Vagina (tissue), 2 donors: Measurements from ENCODE around the gene MAP4K2. TPM values are rescaled to one million over a fixed set of nuclear protein-coding genes. Genes with fewer than 3 reads are reported as not detected.

Experiments used
- DNase-seq, 2 donors: peaks; one replicate each; pipeline ENCODE4 v3.0.0-alpha.2; 2017; ENCODE audit errors: extremely low spot score in 2 of 2
- H3K27ac ChIP-seq: fragments of 200-600 bp; sonication (generic); one replicate; pipeline ENCODE4 v1.5.1; 2019
- H3K27me3 ChIP-seq: fragments of 200-600 bp; sonication (generic); one replicate; pipeline ENCODE4 v1.5.1; 2019
- H3K36me3 ChIP-seq, 2 donors: fragments of 200-600 bp; sonication (generic); one replicate each; pipeline ENCODE4 v1.5.1; 2017 to 2019
- H3K4me1 ChIP-seq: fragments of 200-600 bp; sonication (generic); one replicate; pipeline ENCODE4 v1.5.1; 2019
- H3K4me3 ChIP-seq, 2 donors: fragments of 200-600 bp; sonication (generic); 1 replicate in 1 of 2; 2 replicates in 1 of 2; pipeline ENCODE4 v1.5.1; 2016 to 2019
- H3K9me3 ChIP-seq: fragments of 200-600 bp; sonication (generic); one replicate; pipeline ENCODE4 v1.5.1; 2019
- CTCF ChIP-seq, 3 experiments: fragments of 450-650 bp in 2 of 3; fragments of 200-600 bp in 1 of 3; sonication (generic) in 1 of 3; IDR thresholded peaks; one replicate each; pipeline ENCODE4 v1.5.1; 2017 to 2019; ENCODE audit warnings: antibody characterized with exemption in 3 of 3, mild to moderate bottlenecking in 2 of 3, moderate library complexity in 2 of 3
- POLR2A ChIP-seq, 2 donors: fragments of 450-650 bp; IDR thresholded peaks; one replicate each; pipeline ENCODE4 v1.6.1; 2017; ENCODE audit warnings: antibody characterized with exemption in 2 of 2, mild to moderate bottlenecking in 2 of 2, moderate library complexity in 2 of 2
- POLR2AphosphoS5 ChIP-seq, 2 donors: sonication (generic); formaldehyde crosslinking; IDR thresholded peaks; one replicate each; pipeline ENCODE4 v1.9.0; 2017; ENCODE audit warnings: antibody characterized with exemption in 2 of 2, mild to moderate bottlenecking in 2 of 2, low read depth in 1 of 2; ENCODE audit not compliant: insufficient read depth in 1 of 2
- intact Hi-C: fragments of 100-400 bp; cut with DNase I; formaldehyde crosslinking; loops from one replicate; pipeline ENCODE4 v1.15.1; 2023
- total RNA-seq: library from RNA; depleted of rRNA; stranded (reverse); fragments of >200 nt; gene quantifications from one replicate; pipeline ENCODE4 v1.2.3, GENCODE V29; 2016

MAP4K2 gene
- total RNA-seq, 1 donor from 2014 or later = 20.6 TPM

- TF ChIP-seq POLR2AphosphoS5 (IDR thresholded peaks at IDR 0.05; ENCODE audit: insufficient read depth in 1 of 2, low read depth in 1 of 2) (no peak), POLR2A (IDR thresholded peaks at IDR 0.05) (no peak), CTCF (IDR thresholded peaks at IDR 0.05) (no peak)
- no peaks in the 10 kb centered on the region for H3K9me3 ChIP-seq
- intact Hi-C loops = no loop called here
- no peak for DNase-seq
- H3K4me1 ChIP-seq = peaks cover 8% of the 10 kb centered on the region
- no peak overlapping the region for H3K4me3 ChIP-seq
- no peak overlapping the region for H3K27ac ChIP-seq
- no peaks in the 10 kb centered on the region for H3K27me3 ChIP-seq
- H3K36me3 ChIP-seq = no peaks in the 10 kb centered on the region
Measured at GRCh38 chr11:64814712-64815187, 11.7 kb upstream of the MAP4K2 start.

- no peak for DNase-seq
- intact Hi-C loops = no loop called here
- no peaks in the 10 kb centered on the region for H3K36me3 ChIP-seq
Measured at GRCh38 chr11:64813826-64814225, 10.8 kb upstream of the MAP4K2 start.

GRCh38 chr11:64810891-64811272 is 7.9 kb upstream of the MAP4K2 start:
- no peaks in the 10 kb centered on the region for H3K9me3 ChIP-seq
- no peaks in the 10 kb centered on the region for H3K36me3 ChIP-seq
- no peaks in the 10 kb centered on the region for H3K27me3 ChIP-seq
- intact Hi-C loops = no loop called here
- H3K4me1 ChIP-seq = peaks cover 22% of the 10 kb centered on the region
- H3K27ac ChIP-seq = peak overlapping the region; percentile 71
- TF ChIP-seq POLR2A (IDR thresholded peaks at IDR 0.05) = no peak
- no peak for TF ChIP-seq CTCF (IDR thresholded peaks at IDR 0.05)
- TF ChIP-seq POLR2AphosphoS5 (IDR thresholded peaks at IDR 0.05; ENCODE audit: insufficient read depth in 1 of 2, low read depth in 1 of 2) = no peak
- DNase-seq = no peak
- H3K4me3 ChIP-seq = peak overlapping the region; percentile 77 to 91

More at GRCh38 chr11:64813826-64814225, 10.8 kb upstream of the MAP4K2 start:
- peaks cover 16% of the 10 kb centered on the region for H3K4me1 ChIP-seq
- H3K9me3 ChIP-seq = no peaks in the 10 kb centered on the region
- H3K27me3 ChIP-seq = no peaks in the 10 kb centered on the region
- no peak for TF ChIP-seq POLR2AphosphoS5 (IDR thresholded peaks at IDR 0.05; ENCODE audit: insufficient read depth in 1 of 2, low read depth in 1 of 2)
- no peak for TF ChIP-seq CTCF (IDR thresholded peaks at IDR 0.05)
- TF ChIP-seq POLR2A (IDR thresholded peaks at IDR 0.05) = no peak
- no peak overlapping the region for H3K4me3 ChIP-seq
- H3K27ac ChIP-seq = no peak overlapping the region

- no peaks in the 10 kb centered on the region for H3K36me3 ChIP-seq
- intact Hi-C loops = no loop called here
- H3K4me1 ChIP-seq = peaks cover 22% of the 10 kb centered on the region
- H3K27me3 ChIP-seq = no peaks in the 10 kb centered on the region
- peak within 1 kb of the TSS; percentile 71 for H3K27ac ChIP-seq
- H3K4me3 ChIP-seq = peak within 1 kb of the TSS; percentile 77 to 91
- TF ChIP-seq CTCF (IDR thresholded peaks at IDR 0.05) (no peak), POLR2A (IDR thresholded peaks at IDR 0.05) (peak in 1 of 2 donors; percentile 64), POLR2AphosphoS5 (IDR thresholded peaks at IDR 0.05; ENCODE audit: insufficient read depth in 1 of 2, low read depth in 1 of 2) (peak; percentile 92 to 98)
- H3K9me3 ChIP-seq = no peaks in the 10 kb centered on the region
- DNase-seq = peak in 1 of 2 donors; percentile 95
Measured at GRCh38 chr11:64810271-64810890, 7.4 kb upstream of the MAP4K2 start, which contains the start of gene MEN1. Gene MEN1, minus strand, starts transcription at chr11:64810551. Its CDS starts 442 bp downstream, at chr11:64810109.

GRCh38 chr11:64809781-64810241 is 6.8 kb upstream of the MAP4K2 start:
- H3K27ac ChIP-seq = peak overlapping the region; percentile 71
- DNase-seq = no peak
- H3K4me1 ChIP-seq = peaks cover 22% of the 10 kb centered on the region
- H3K9me3 ChIP-seq = no peaks in the 10 kb centered on the region
- TF ChIP-seq CTCF (IDR thresholded peaks at IDR 0.05) (no peak), POLR2AphosphoS5 (IDR thresholded peaks at IDR 0.05; ENCODE audit: insufficient read depth in 1 of 2, low read depth in 1 of 2) (no peak), POLR2A (IDR thresholded peaks at IDR 0.05) (no peak)
- no peaks in the 10 kb centered on the region for H3K27me3 ChIP-seq
- H3K4me3 ChIP-seq = peak overlapping the region; percentile 77 to 91
- no peaks in the 10 kb centered on the region for H3K36me3 ChIP-seq
- intact Hi-C loops = no loop called here
